GM12874 (cell line): ENCODE results near the gene CEP131.

Experiments used
- CTCF ChIP-seq: IDR thresholded peaks from 2 replicates; pipeline ENCODE4 v1.5.1; 2011; ENCODE audit warnings: low read depth, mild to moderate bottlenecking, control low read depth, low read length, moderate library complexity; ENCODE audit not compliant: insufficient read depth

Gene CEP131

GRCh38 chr17:81206657-81207056 lies 16.1 kb downstream of the CEP131 start:
- no peak for TF ChIP-seq CTCF

GRCh38 chr17:81206166-81206565 lies 16.6 kb downstream of the CEP131 start:
- no peak for TF ChIP-seq CTCF

GRCh38 chr17:81204578-81204977 lies 18.2 kb downstream of the CEP131 start:
- no peak for TF ChIP-seq CTCF

GRCh38 chr17:81203136-81203535 lies 19.6 kb downstream of the CEP131 start:
- no peak for TF ChIP-seq CTCF

GRCh38 chr17:81202318-81202717 lies 20.4 kb downstream of the CEP131 start:
- no peak for TF ChIP-seq CTCF

GRCh38 chr17:81200695-81201580 lies 21.8 kb downstream of the CEP131 start:
- peak; percentile 48; the same call in 1 of the 2 replicates for TF ChIP-seq CTCF

- TF ChIP-seq CTCF, result no peak
Observed at GRCh38 chr17:81200201-81200600, 22.6 kb downstream of the CEP131 start.
